GM12874 (cell line): ENCODE measurements around the gene GRB10.

ENCODE experiments used
- TF ChIP-seq, protein P1 (sequence below): IDR thresholded peaks from 2 replicates; pipeline ENCODE4 v1.5.1; 2011; ENCODE audit warnings: low read depth, mild to moderate bottlenecking, control low read depth, low read length, moderate library complexity; ENCODE audit not compliant: insufficient read depth

GRB10 gene

DNA sequence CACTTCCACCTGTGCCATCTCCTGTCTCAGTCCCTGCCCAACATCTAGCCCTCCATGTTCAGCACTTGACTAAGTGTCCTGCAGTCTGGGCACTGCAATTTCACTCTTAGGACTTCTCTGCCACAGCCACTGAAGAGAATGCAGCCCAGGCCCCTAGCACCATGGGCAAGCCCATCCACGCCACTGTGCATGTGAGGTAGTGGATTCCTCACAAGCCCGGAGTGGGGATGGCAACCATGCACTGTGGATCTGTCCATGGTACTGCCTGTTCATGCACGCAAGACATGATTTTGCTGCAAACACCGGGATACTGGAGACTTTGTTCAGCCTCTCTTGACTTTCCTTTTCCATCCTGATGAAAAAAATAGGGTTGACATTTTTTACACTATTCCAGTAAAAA lies 229.8 kb downstream of the GRB10 start:
- TF ChIP-seq, protein P1, sequence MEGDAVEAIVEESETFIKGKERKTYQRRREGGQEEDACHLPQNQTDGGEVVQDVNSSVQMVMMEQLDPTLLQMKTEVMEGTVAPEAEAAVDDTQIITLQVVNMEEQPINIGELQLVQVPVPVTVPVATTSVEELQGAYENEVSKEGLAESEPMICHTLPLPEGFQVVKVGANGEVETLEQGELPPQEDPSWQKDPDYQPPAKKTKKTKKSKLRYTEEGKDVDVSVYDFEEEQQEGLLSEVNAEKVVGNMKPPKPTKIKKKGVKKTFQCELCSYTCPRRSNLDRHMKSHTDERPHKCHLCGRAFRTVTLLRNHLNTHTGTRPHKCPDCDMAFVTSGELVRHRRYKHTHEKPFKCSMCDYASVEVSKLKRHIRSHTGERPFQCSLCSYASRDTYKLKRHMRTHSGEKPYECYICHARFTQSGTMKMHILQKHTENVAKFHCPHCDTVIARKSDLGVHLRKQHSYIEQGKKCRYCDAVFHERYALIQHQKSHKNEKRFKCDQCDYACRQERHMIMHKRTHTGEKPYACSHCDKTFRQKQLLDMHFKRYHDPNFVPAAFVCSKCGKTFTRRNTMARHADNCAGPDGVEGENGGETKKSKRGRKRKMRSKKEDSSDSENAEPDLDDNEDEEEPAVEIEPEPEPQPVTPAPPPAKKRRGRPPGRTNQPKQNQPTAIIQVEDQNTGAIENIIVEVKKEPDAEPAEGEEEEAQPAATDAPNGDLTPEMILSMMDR = no peak

- TF ChIP-seq, protein P1 = no peak
Measured at GRCh38 chr7:50552139-50552538, 230.6 kb downstream of the GRB10 start.

GRCh38 chr7:50544992-50545391 lies 237.7 kb downstream of the GRB10 start:
- TF ChIP-seq, protein P1 = no peak

DNA sequence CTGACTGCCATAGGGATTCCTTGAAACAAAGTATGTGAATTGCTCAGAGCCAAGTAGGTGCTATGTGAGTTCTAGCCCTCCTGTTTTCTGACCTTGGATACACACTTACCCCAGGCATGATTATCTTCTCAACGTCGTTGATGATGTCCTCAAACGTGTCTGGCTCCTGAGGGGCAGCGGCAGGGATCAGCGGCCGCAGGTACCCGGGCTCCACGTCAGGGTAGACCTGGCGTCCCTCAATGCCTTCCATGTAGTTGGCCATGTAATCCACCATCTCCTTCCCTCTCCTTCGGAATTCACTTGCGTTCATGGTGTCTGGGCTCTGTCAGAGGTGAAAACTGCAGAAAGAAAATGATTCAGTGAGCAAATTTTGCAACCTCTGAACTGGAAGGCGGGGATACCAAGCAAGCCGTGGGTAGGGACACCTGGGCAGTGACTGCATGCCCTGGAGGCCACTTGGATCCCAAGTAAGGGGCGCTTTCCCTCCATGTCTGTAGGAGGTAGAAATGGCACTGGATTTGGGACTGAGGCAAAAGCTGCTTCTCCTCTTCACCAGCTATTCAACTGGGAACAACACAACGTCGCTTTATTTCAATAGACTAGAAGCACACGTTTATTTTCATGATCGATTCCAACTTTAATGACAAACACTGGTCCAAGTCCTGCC lies 238.8 kb downstream of the GRB10 start:
- TF ChIP-seq, protein P1 = no peak

- TF ChIP-seq, protein P1 = no peak
Measured at GRCh38 chr7:50542132-50542531, 240.6 kb downstream of the GRB10 start.

DNA sequence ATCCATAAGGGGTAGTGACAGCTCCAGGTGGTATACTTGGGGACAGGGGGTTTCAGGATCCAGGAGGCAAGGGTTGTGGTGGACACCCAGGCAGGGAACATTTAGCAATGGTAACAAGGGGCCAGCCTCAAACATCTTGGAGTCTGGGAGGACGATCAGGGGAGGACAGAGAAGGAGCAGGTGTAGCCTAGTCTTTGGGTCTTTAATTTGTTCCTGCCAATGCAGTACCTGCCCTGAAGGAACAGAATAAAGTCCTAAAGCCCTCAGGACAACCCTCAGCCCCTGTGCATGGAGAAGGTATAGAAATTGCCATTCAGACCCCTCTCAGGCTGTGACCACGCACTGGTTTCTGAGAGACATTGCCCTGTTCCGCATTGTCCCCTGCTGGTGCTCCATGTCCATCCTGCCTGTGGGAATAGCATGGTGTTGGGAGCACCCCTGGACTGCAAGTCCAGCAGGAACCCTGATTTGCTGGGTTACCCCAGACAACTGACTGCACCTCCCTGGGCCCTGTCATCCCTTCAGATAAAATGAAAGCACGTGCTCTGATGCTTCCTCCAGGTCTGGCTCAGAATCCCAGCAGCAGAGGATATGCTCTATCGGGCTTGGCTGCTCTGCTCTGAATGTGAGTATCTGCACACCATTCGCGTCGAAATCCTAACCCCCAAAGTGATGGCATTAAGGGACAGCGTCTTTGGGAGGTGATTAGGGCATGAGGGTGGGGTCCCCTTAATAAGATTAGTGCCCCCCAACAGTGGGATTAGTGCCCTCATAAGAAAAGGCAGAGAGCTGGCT lies 241.7 kb downstream of the GRB10 start:
- TF ChIP-seq, protein P1 = no peak
